NCI-H345 treated with DMSO at 0.1 percent for 48 hours (cell line): ENCODE measurements around the gene SNX12.
"Not testable (repeated sequence)": the region's sequence is repeated elsewhere in the genome, so short reads cannot be mapped to it uniquely, and the experiment has no call there.

Source experiments
- DNase-seq: peaks from one replicate; lab custom pipeline; 2025; ENCODE audit not compliant: unreplicated experiment; lab: John Stamatoyannopoulos, UW

SNX12 gene

GRCh38 chrX:71095033-71095432, 26.9 kb upstream of the SNX12 start:
- no peak for DNase-seq

GRCh38 chrX:71091263-71091662, 23.1 kb upstream of the SNX12 start:
- no peak for DNase-seq

- DNase-seq = no peak
These were observed 17.8 kb upstream of the SNX12 start for GRCh38 chrX:71085900-71086299.

DNA sequence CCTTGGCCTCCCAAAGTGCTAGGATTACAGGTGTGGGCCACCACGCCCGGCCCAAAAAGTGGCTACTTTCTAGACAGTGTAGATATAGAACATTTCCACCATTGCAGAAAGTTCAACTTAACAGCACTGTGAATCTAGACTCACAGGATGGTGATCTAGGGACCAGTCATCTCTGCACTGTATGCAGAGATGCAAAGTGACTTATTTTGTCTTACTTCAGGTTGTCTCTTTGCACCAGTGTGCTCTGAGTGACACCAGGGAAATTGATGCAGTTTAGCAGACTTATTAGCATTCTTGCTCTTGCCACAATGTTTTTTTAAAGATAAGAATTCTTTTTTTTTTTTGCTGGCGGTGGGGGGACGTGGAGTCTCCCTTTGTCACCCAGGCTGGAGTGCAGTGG, 14.7 kb upstream of the SNX12 start:
- DNase-seq = no peak

DNA sequence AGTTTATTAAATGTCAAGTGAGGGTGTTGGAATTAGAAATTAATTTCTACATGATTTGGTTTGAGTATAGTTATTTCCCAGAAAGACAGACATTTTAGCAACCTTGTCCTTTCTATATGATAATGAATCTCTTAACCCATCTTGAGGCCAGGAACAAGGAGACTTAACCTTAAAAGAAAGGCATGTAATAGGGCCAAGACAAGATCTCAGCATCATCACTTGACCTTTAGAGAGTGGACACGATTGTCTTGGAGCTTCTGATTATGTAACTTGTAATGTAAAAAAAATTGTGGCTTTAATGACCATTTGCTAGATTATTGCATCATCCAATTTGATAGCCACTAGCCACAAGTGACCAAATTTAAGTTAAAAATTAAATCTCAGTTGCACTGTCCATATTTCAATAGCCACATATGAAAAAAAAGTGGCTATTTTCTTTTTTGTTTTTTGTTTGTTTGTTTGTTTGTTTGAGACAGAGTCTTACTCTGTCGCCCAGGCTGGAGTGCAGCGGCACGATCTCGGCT, 14.1 kb upstream of the SNX12 start:
- DNase-seq = no peak

GRCh38 chrX:71081330-71082123, 13.4 kb upstream of the SNX12 start:
- no peak for DNase-seq

- no peak for DNase-seq
These were observed 2.4 kb upstream of the SNX12 start for GRCh38 chrX:71070531-71070930.

DNA sequence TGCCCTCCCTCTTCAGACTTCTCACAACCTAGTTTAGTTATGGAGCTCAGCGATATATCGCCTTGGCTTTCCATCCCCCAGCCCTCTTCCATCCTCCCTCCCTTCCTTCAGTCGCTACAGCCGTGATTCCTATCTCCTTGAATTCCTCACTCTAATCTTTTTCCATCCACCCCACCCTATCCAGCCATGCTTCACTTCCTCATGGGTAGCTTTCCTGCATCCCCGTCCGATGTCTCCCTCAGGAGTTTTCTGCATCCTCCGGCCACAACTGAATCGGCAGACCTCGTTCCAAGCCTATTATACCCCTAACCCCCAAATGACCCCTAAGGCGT, 456 bp downstream of the SNX12 start:
- DNase-seq = no peak

GRCh38 chrX:71067089-71067488, 1.0 kb downstream of the SNX12 start:
- DNase-seq = no peak

DNA sequence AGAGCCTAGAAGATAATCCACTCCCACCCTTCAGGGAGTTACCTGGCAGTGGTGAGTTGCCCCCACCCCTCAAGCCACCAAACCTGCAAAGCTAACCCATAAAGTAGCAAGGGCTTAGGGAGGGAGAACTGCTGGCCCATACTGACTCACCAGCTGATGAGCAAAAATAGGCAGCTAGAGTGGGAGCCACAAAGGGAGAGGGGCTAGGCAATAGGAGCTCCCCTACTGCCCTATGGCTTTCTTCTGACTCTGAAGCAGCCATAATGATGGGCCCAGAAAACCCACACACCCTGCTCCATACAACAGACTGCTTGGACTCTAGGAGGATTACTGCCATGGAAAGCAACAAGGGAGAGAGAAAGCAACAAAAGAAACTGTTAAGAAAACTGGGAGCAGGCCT, 8.0 kb downstream of the SNX12 start:
- no peak for DNase-seq

DNA sequence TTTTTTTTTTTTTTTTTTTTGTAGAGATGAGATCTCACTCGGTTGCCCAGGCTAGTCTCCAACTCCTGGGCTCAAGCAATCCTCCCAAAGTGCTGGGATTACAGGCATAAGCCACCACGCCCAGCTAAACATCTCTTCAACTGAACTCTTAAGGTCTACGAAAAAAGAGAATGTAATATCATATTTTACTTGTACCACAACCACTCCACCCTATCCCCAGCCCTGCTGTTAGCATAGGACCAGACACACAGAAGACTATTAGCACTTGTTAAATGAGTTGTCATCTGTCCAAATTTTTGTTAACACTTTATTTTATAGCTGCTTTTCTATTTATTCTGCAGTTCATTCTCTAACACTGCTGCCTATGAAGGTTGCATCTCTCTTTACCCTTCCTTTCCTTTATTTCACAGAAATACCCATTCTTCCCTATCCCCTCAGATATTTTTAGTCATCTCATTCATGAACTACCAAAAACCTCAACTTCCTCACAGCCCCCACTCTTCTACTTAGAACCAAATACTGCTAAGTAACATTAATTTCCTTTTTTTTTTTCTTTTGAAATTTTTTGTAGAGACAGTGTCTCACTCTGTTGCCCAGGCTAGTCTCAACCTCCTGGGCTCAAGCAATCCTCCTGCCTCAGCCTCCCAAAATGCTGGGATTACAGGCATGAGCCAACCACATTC, 10.1 kb downstream of the SNX12 start:
- DNase-seq = no peak

DNA sequence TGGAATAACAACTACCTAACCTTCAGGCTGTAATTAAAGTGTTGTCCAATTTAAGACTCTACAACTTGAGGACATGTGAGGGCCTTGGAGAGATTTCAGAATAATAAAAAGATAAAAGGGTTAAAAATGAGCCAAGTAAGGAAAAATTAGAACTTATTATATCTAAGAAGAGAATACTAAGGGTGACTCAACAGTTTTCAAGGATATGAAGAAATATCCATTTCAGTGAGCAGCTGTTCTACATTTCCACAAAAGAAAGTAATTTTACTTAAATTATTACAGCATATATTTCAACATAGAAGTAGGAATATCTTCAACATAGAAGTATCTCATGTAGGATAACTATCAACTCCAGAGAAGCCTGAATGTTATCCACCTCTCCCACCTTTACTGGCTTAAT, 11.3 kb downstream of the SNX12 start:
- DNase-seq = no peak

DNA sequence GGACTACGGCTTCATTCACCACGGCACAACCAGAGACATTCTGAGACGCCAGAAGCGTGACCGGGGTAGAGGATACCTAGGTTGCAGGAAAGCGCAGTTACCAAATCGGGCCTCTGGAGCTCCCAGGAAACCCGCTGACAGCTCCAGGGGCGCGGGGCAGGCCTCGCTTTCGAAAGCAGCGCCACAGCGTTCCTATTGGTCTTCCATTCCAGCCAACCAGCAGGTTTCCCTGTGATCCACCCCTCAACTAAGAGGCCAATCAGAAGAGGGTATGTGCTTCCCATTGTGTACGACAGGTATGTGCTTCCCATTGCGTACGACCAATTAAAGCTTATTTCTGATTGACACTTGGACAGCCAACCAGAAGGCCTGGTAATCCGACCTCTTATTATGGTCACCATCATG, 14.9 kb downstream of the SNX12 start:
- DNase-seq = no peak

- no peak for DNase-seq
These were observed 15.4 kb downstream of the SNX12 start for GRCh38 chrX:71052721-71053120.

DNA sequence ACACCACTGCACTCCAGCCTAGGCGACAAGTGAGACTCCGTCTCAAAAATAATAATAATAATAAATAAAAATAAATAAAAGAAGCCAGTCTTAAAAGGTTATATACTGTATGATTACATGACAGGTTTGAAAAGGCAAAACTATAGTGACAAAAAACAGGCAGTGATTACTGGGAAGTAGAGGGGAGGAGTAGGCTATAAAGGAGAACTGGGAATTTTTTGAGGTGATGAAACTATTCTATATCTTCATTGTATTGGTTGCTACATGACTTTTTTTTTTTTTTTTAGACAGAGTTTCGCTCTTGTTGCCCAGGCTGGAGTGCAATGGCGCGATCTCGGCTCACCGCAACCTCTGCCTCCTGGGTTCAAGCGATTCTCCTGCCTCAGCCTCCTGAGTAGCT, 20.2 kb downstream of the SNX12 start:
- DNase-seq = not testable (repeated sequence)

- no peak for DNase-seq
These were observed 50.7 kb downstream of the SNX12 start for GRCh38 chrX:71017396-71017939.
